Aorta (tissue), 5 donors: Measurements from ENCODE around the gene ZNF555. TPM values are rescaled to one million over a fixed set of nuclear protein-coding genes. Genes with fewer than 3 reads are reported as not detected.
"Not testable (repeated sequence)": the region's sequence is repeated elsewhere in the genome, so short reads cannot be mapped to it uniquely, and the experiment has no call there.

Source experiments
- ATAC-seq: fragments of 200-7000 bp; cut with Tn5 transposase; one replicate; pipeline ENCODE4 v1.9.1; 2022; ENCODE audit warnings: moderate library complexity; ENCODE audit not compliant: low FRiP score
- DNase-seq, 2 donors: peaks; one replicate each; pipeline ENCODE4 v3.0.0-alpha.2; 2020
- H3K27ac ChIP-seq, 2 donors: one replicate each; pipeline ENCODE4 v1.5.1; 2013; ENCODE audit warnings: low read length in 2 of 2, mild to moderate bottlenecking in 2 of 2, moderate library complexity in 2 of 2, control low read depth in 1 of 2, inconsistent platforms in 1 of 2, low read depth in 1 of 2
- H3K27me3 ChIP-seq, 2 donors: one replicate each; pipeline ENCODE4 v1.6.1; 2013; ENCODE audit warnings: control low read depth in 1 of 2, low read length in 1 of 2, mild to moderate bottlenecking in 1 of 2, moderate library complexity in 1 of 2; ENCODE audit not compliant: insufficient read depth in 2 of 2, control insufficient read depth in 1 of 2
- H3K36me3 ChIP-seq, 2 donors: one replicate each; pipeline ENCODE4 v1.6.1; 2013; ENCODE audit warnings: control low read depth in 1 of 2, low read length in 1 of 2, mild to moderate bottlenecking in 1 of 2; ENCODE audit not compliant: insufficient read depth in 2 of 2, control insufficient read depth in 1 of 2
- H3K4me1 ChIP-seq, 2 donors: one replicate each; pipeline ENCODE4 v1.6.1; 2013; ENCODE audit warnings: low read length in 2 of 2, control low read depth in 1 of 2, mild to moderate bottlenecking in 1 of 2, moderate library complexity in 1 of 2; ENCODE audit not compliant: insufficient read depth in 2 of 2, control insufficient read depth in 1 of 2
- H3K4me3 ChIP-seq, 2 donors: one replicate each; pipeline ENCODE4 v1.5.1; 2013; ENCODE audit warnings: low read length in 2 of 2, control low read depth in 1 of 2, mild to moderate bottlenecking in 1 of 2
- H3K9me3 ChIP-seq: one replicate; pipeline ENCODE4 v1.6.1; 2013; ENCODE audit warnings: mild to moderate bottlenecking, low read length; ENCODE audit not compliant: control insufficient read depth
- WGBS, 2 donors: extraction: QIAGEN DNeasy Blood & Tissue Kit; methylation state at CpG; one replicate each; pipeline ENCODE4 v1.1.7; 2013; 5-methylcytosine and 5-hydroxymethylcytosine counted together
- intact Hi-C, 2 donors: fragments of 100-400 bp; cut with DNase I; formaldehyde crosslinking; loops; one replicate each; pipeline versions ENCODE4 v1.14.2 to v1.15.0; 2022
- polyA plus RNA-seq, 2 donors: library from polyadenylated mRNA; stranded (reverse); fragments of 200-250 nt; gene quantifications; one replicate each; pipeline ENCODE4 v1.2.3, GENCODE V29; 2013
- total RNA-seq, 2 donors: library from RNA; stranded (reverse); fragmentation: NEBNext Ultra II Directional; extraction: Animal tissue kit (Norgen Biotek cat#: 25700); gene quantifications; one replicate each; pipeline ENCODE4 v1.2.1, GENCODE V29; 2021
- donor health status: healthy with polysubstance abuse.
- donor health status: Bipolar disorder and iron deficiency.
- donor health status: DM: no; HTN: no; CAD: no.
- donor health status: DM: no; HTN: no; CAD: no.
- donor health status: DM: yes; HTN: yes; CAD: no.

Gene ZNF555
- total and polyA plus RNA-seq, 4 donors = 1.8 to 9.5 (median 5.1) TPM

DNA sequence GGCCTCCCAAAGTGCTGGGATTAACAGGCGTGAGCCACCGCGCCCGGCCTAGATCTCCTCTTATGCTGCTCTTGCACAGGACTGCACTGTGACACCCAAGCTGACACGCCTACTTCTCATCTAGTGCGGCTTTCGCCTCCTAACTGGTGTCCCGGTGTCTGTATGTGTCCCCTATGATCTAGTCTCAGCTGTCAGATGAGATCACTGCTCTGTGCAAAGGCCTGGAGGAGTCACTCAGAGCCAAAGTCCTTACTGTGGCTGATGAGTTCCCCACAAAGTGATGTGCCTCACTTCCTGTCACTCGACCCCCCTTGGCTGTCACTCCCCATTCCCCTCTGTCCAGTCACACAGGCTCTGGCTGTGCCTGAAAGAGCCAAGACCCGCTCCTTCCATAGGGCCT is 28.3 kb downstream of the ZNF555 start:
- ATAC-seq (no peak), DNase-seq (no peak)
- H3K36me3 ChIP-seq = no peaks in the 10 kb centered on the region
- no peaks in the 10 kb centered on the region for H3K4me1 ChIP-seq
- H3K27ac ChIP-seq = no peak overlapping the region
- no peaks in the 10 kb centered on the region for H3K9me3 ChIP-seq
- no peak overlapping the region for H3K4me3 ChIP-seq
- intact Hi-C loops = loop anchor here (5.0 kb wide), 1 partner anchor 222 kb away; no protein-coding TSS in a partner anchor
- no peaks in the 10 kb centered on the region for H3K27me3 ChIP-seq
- WGBS, 2 donors = 84 to 87% methylated on average over 10 of the region's 10 CpGs

DNA sequence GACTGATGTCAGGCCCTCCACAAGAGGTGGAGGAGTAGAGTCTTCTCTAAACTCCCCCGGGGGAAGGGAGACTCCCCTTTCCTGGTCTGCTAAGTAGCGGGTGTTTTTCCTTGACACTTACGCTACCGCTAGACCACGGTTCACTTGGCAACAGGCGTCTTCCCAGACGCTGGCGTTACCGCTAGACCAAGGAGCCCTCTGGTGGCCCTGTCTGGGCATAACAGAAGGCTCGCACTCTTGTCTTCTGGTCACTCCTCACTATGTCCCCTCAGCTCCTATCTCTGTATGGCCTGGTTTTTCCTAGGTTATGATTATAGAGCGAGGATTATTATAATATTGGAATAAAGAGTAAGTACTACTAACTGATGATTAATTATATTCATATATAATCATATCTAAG is 30.9 kb downstream of the ZNF555 start:
- not testable (repeated sequence) for H3K27me3 ChIP-seq, H3K4me1 ChIP-seq, H3K36me3 ChIP-seq, H3K4me3 ChIP-seq, H3K27ac ChIP-seq, DNase-seq, H3K9me3 ChIP-seq, ATAC-seq
- 10 to 14% methylated on average over 7 to 11 of the region's 11 CpGs for WGBS, 2 donors
- intact Hi-C loops = loop anchor here (5.0 kb wide), 1 partner anchor 225 kb away; no protein-coding TSS in a partner anchor

DNA sequence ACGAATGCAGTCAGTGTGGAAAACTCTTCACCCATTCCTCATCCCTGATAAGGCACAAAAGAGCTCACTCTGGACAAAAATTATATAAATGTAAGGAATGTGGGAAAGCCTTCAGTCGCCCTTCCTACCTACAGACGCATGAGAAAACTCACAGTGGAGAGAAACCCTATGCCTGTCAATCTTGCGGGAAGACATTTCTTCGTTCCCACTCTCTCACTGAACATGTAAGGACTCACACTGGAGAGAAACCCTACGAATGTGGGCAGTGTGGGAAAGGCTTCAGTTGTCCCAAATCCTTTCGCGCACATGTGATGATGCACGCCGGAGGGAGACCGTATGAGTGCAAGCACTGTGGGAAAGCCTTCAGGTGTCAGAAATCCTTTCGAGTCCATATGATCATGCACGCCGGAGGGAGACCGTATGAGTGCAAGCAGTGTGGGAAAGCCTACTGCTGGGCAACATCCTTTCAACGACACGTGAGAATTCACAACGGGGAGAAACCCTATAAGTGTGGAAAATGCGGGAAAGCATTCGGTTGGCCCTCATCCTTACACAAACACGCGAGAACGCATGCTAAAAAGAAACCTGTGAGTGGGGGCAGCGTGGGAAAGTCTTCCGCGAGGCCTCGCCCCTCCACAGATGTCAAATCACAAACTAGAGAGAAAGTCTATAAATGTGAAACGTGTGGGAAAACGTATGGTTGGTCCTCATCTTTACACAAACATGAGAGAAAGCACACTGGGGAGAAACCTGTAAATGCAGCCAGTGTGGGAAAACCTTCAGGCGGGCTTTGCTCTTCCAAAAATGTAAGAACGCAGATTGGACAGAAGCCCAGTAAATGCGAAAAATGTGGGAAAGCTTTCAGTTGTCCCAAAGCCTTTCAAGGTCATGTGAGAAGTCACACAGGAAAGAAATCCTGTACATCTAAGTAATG is 36.4 kb downstream of the ZNF555 start:
- Histone ChIP-seq H3K9me3 (peaks cover 6% of the 10 kb centered on the region), H3K27me3 (no peaks in the 10 kb centered on the region), H3K4me1 (no peaks in the 10 kb centered on the region), H3K27ac (no peak overlapping the region), H3K36me3 (no peaks in the 10 kb centered on the region), H3K4me3 (no peak overlapping the region)
- WGBS, 2 donors = 88% methylated on average over 32 of the region's 32 CpGs
- DNase-seq = no peak
- ATAC-seq = no peak
- intact Hi-C loops = no loop called here

DNA sequence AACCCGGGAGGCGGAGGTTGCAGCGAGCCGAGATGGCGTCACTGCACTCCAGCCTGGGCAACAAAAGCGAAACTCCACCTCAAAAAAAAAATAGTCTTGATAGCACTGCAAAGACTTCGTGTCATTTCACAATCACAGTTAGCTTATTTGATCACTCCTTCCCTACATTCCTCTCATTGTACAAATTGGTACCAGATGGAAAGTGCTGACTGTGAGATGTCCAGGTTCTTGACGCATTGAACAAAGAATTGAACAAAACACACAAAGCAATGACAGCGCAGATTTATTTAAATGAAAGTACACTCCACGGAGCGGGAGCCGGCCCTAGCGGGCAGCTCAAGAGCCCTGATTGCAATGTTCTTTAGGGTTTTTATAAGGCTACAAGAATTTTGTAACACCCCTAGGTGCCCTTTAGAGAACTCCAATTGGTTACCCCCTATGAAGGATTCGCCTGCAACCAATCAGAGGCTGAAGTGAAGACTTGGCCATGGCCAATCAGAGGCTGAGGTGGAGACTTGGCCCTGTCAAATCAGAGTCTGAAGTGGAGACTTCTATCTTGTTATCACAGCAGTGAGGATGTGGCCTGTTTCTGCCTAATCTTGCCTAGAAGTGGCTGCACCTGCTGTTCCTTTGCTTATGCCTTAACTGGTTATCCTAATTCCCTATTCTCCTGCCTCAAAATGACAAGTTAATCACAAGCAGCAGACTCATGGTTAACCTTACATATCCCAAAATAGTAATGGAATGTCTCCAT is 42.6 kb downstream of the ZNF555 start:
- ATAC-seq (no peak), DNase-seq (peak in 1 of 2 donors; percentile 15)
- H3K36me3 ChIP-seq = no peaks in the 10 kb centered on the region
- no peak overlapping the region for H3K4me3 ChIP-seq
- H3K27me3 ChIP-seq = no peaks in the 10 kb centered on the region
- H3K4me1 ChIP-seq = no peaks in the 10 kb centered on the region
- WGBS, 2 donors = 80 to 81% methylated on average over 14 of the region's 14 CpGs
- H3K9me3 ChIP-seq = no peaks in the 10 kb centered on the region
- no peak overlapping the region for H3K27ac ChIP-seq
- intact Hi-C loops = loop anchor here in 1 of 2 donors (10.0 kb wide), 1 partner anchor 281 kb away; no protein-coding TSS in a partner anchor

DNA sequence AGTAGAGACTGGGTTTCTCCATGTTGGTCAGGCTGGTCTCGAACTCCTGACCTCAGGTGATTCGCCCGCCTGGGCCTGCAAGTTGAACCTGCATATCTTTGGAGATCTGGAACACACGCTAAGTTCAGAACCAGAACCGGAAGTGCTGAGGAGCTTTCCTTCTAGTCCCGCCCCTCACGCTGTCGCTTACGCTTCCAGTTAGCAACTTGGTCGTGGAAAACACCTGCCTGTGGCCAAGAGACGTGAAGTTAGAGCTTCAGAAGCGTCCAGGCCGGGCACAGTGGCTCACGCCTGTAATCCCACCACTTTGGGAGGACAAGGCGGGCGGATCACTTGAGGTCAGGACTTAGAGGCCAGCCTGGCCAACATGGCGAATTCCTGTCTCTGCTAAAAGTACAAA is 44.5 kb downstream of the ZNF555 start:
- H3K36me3 ChIP-seq = no peaks in the 10 kb centered on the region
- WGBS, 2 donors = 84 to 87% methylated on average over 17 of the region's 17 CpGs
- peak in 1 of 2 donors; percentile 36 for DNase-seq

DNA sequence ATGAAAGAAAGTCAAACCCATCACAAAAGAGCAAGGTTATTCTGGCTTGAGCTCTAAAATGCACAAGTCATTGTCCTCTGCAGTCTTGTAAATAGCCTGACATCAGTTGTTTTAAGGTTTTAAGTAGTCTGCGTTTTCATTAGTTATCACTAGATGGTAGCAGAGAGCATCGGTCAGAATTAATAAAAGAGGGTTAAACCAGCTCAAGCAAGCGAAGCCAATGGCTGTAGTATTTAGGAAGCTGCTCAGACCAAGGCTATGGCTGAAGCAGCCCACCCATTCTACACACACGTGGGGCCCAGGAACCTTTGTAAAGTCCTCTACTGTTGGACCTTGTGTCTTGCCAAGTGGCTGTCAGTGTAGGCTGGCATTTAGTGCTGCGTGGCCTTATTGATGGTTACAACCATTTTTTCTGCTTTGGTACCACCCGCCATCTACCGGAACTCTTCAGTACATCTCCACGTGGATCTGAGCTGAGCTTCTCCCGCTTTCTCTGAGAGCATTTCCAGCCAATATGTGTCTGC is 46.2 kb downstream of the ZNF555 start:
- H3K36me3 ChIP-seq = no peaks in the 10 kb centered on the region
- DNase-seq (peak in 1 of 2 donors; percentile 17), ATAC-seq (peak; percentile 59)
- no peaks in the 10 kb centered on the region for H3K4me1 ChIP-seq
- no peak overlapping the region for H3K4me3 ChIP-seq
- no peaks in the 10 kb centered on the region for H3K9me3 ChIP-seq
- 18 to 19% methylated on average over 9 of the region's 9 CpGs for WGBS, 2 donors
- intact Hi-C loops = loop anchor here (5.0 to 10.0 kb wide), 2 partner anchors 275 to 277 kb away; no protein-coding TSS in a partner anchor
- H3K27ac ChIP-seq = no peak overlapping the region
- H3K27me3 ChIP-seq = no peaks in the 10 kb centered on the region

More for the DNA sequence above, 44.5 kb downstream of the ZNF555 start:
- intact Hi-C loops = loop anchor here (5.0 to 10.0 kb wide), 2 partner anchors 277 to 279 kb away; no protein-coding TSS in a partner anchor
- Histone ChIP-seq H3K27me3 (no peaks in the 10 kb centered on the region), H3K4me1 (no peaks in the 10 kb centered on the region), H3K9me3 (no peaks in the 10 kb centered on the region), H3K27ac (no peak overlapping the region), H3K4me3 (no peak overlapping the region)
- no peak for ATAC-seq

DNA sequence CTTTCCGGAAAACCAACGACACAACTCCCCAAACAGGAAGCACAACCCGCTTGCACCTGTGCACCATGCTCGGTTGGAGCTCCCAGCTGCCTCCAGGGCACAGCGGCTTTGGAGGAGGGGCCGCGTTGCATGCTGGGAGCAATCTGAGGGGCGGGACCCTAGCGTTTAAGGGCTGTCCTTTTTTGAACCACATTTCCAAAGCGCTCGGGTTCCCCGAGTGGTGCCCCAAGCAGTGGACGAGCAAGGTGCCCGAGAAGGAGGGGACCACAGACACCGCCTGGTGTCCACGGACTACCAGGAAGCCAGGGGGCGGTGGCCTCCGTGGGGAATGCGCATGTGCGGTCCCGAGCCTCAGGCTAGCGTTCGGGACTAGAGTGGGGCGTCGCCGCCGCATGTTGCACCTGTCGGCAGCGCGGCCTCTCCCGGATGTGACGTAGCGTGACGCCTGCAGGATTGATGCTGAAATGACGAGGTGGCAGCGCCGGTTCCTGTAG is 47.5 kb downstream of the ZNF555 start:
- Histone ChIP-seq H3K36me3 (no peaks in the 10 kb centered on the region), H3K4me3 (no peak overlapping the region), H3K27me3 (no peaks in the 10 kb centered on the region), H3K27ac (no peak overlapping the region), H3K4me1 (no peaks in the 10 kb centered on the region), H3K9me3 (no peaks in the 10 kb centered on the region)
- 50 to 70% methylated on average over 37 of the region's 37 CpGs for WGBS, 2 donors
- ATAC-seq (peak; percentile 26), DNase-seq (peak in 1 of 2 donors; percentile 85)
- intact Hi-C loops = loop anchor here (5.0 to 10.0 kb wide), 2 partner anchors 274 to 276 kb away; no protein-coding TSS in a partner anchor

DNA sequence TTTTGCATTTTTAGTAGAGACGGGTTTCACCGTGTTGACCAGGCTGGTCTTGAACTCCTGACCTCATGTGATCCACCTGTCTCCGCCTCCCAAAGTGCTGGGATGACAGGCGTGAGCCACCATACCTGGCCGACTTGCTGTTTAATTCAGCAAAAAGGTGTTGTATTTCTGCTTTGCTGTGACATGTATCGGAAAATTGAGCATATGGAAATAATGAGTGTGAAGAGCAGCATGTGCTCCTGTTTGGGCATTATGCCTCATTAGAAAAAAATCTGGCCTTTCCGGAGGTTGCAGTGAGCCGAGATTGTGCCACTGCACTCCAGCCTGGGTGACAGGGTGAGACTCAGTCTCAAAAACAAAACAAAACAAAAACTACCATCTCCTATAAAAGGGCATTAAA is 49.3 kb downstream of the ZNF555 start:
- H3K27me3 ChIP-seq, H3K27ac ChIP-seq, H3K9me3 ChIP-seq, ATAC-seq, H3K36me3 ChIP-seq, H3K4me3 ChIP-seq, intact Hi-C loops, H3K4me1 ChIP-seq: not testable (repeated sequence)
- 70 to 73% methylated on average over 8 of the region's 8 CpGs for WGBS, 2 donors
- DNase-seq = peak in 1 of 2 donors; percentile 23
